ENCODE results near the gene PPIF. TPM values are rescaled to one million over a fixed set of nuclear protein-coding genes. Genes with fewer than 3 reads are reported as not detected.

The PPIF gene
- total and polyA plus RNA-seq, 7 donors, result 26.4 to 74.9 (median 48.5) TPM

- Histone ChIP-seq H3K4me3 (no peak overlapping the region), H3K9me3 (no peaks in the 10 kb centered on the region), H3K27me3 (no peaks in the 10 kb centered on the region), H3K27ac (no peak overlapping the region), H3K4me1 (peaks cover 0 to 21% (median 13%) of the 10 kb centered on the region in 4 donors), H3K36me3 (no peaks in the 10 kb centered on the region)
- WGBS, 2 donors, result 93 to 94% methylated on average over 3 of the region's 3 CpGs
- no peak for DNase-seq
- intact Hi-C loops (cut with DNase I), result no loop called here
- no peak for TF ChIP-seq EP300 (IDR thresholded peaks at IDR 0.05)
- TF ChIP-seq POLR2A (IDR thresholded peaks at IDR 0.05), result no peak
- TF ChIP-seq POLR2AphosphoS5 (IDR thresholded peaks at IDR 0.05), result no peak
- no peak for TF ChIP-seq CTCF (IDR thresholded peaks at IDR 0.05)
Measured at GRCh38 chr10:79339266-79339665, 8.0 kb upstream of the PPIF start.

- WGBS, 2 donors, result 95 to 97% methylated on average over 5 of the region's 5 CpGs
- Histone ChIP-seq H3K9me3 (no peaks in the 10 kb centered on the region), H3K27ac (no peak overlapping the region), H3K4me1 (peaks cover 0 to 16% (median 13%) of the 10 kb centered on the region in 4 donors), H3K4me3 (no peak overlapping the region), H3K27me3 (no peaks in the 10 kb centered on the region), H3K36me3 (no peaks in the 10 kb centered on the region)
- no peak for TF ChIP-seq POLR2A (IDR thresholded peaks at IDR 0.05)
- TF ChIP-seq POLR2AphosphoS5 (IDR thresholded peaks at IDR 0.05), result no peak
- no peak for TF ChIP-seq EP300 (IDR thresholded peaks at IDR 0.05)
- TF ChIP-seq CTCF (IDR thresholded peaks at IDR 0.05), result no peak
- DNase-seq, result no peak
- intact Hi-C loops (cut with DNase I), result no loop called here
Measured at GRCh38 chr10:79340646-79341244, 6.5 kb upstream of the PPIF start.

- no peak overlapping the region for H3K27ac ChIP-seq
- H3K4me1 ChIP-seq, result peaks cover 0 to 7% (median 6%) of the 10 kb centered on the region in 4 donors
- H3K4me3 ChIP-seq, result no peak overlapping the region
- H3K9me3 ChIP-seq, result no peaks in the 10 kb centered on the region
- WGBS, 2 donors, result 71 to 87% methylated on average over 5 of the region's 5 CpGs
- intact Hi-C loops (cut with DNase I), result no loop called here
- no peak for DNase-seq
- H3K27me3 ChIP-seq, result no peaks in the 10 kb centered on the region
- TF ChIP-seq CTCF (IDR thresholded peaks at IDR 0.05) (no peak), POLR2AphosphoS5 (IDR thresholded peaks at IDR 0.05) (no peak), EP300 (IDR thresholded peaks at IDR 0.05) (no peak), POLR2A (IDR thresholded peaks at IDR 0.05) (no peak)
- no peaks in the 10 kb centered on the region for H3K36me3 ChIP-seq
Measured at GRCh38 chr10:79342295-79342761, 4.9 kb upstream of the PPIF start.

GRCh38 chr10:79342811-79343561 is 4.3 kb upstream of the PPIF start:
- H3K27me3 ChIP-seq, result no peaks in the 10 kb centered on the region
- H3K27ac ChIP-seq, result no peak overlapping the region
- intact Hi-C loops (cut with DNase I), result no loop called here

More at GRCh38 chr10:79342811-79343561, 4.3 kb upstream of the PPIF start:
- no peak for TF ChIP-seq CTCF (IDR thresholded peaks at IDR 0.05)
- TF ChIP-seq POLR2AphosphoS5 (IDR thresholded peaks at IDR 0.05), result no peak
- TF ChIP-seq POLR2A (IDR thresholded peaks at IDR 0.05), result no peak
- no peak for TF ChIP-seq EP300 (IDR thresholded peaks at IDR 0.05)
- no peak for DNase-seq
- WGBS, 2 donors, result 55 to 82% methylated on average over 10 of the region's 10 CpGs
- H3K36me3 ChIP-seq, result no peaks in the 10 kb centered on the region
- no peaks in the 10 kb centered on the region for H3K9me3 ChIP-seq
- H3K4me1 ChIP-seq, result peaks cover 0 to 12% (median 11%) of the 10 kb centered on the region in 4 donors
- H3K4me3 ChIP-seq, result no peak overlapping the region
